Hematopoietic multipotent progenitor cell treated with erythropoietin and hydrocortisone succinate and interleukin-3 and kit ligand, for 4 days (in vitro differentiated cells): ENCODE data around the gene HGFAC.

Experiments used
- DNase-seq: peaks from one replicate; pipeline ENCODE4 v3.0.0-alpha.2; 2015

The HGFAC gene

GRCh38 chr4:3464349-3464905, 22.7 kb downstream of the HGFAC start:
- DNase-seq: no peak

GRCh38 chr4:3464911-3465697, 23.3 kb downstream of the HGFAC start:
- DNase-seq: no peak

- no peak for DNase-seq
These were observed 24.2 kb downstream of the HGFAC start for GRCh38 chr4:3465698-3466671.

DNA sequence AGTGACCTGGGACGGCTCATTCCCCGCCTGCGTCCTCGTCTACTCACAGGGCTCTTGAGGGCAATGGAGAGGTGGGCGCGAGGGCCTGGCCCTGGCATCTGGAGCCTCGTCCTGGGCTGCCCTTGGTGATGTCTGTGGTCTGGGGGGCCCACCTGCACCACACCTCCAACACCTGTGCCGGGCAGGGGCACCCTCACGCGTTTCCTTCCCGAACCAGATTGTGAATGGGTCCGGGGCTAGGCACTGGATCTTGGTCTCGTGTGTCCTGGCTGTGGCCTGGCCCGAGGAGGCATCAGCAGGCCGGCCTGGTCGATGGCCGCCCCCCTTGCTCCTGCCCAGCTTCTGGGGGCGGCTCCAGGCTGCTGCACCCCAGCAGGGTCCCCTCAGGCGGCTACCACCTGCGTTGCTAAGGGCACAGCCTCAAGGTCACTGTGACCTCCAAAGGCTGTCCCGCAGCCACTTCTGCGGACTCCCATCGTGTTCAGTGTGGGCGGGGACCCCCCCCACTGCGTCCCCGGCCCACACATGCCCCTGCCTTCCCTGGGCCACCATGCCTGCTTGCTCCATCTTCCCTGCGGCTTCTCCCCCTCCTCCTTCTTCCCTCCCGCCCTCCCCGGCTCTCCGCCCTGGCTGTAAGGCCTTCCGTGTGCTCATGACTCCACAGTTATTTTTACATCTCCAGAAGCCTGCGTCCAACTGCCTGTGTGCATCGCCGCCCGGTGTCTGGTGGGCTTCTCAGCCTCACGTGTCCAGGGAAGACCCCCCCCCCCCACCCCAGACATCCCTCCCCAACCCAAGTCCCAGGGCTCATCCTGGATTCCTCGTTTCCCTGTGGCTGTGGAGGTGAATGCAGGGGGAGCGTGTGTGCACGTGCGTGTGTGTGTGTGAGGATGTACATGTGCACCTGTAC, 25.2 kb downstream of the HGFAC start:
- DNase-seq: no peak

DNA sequence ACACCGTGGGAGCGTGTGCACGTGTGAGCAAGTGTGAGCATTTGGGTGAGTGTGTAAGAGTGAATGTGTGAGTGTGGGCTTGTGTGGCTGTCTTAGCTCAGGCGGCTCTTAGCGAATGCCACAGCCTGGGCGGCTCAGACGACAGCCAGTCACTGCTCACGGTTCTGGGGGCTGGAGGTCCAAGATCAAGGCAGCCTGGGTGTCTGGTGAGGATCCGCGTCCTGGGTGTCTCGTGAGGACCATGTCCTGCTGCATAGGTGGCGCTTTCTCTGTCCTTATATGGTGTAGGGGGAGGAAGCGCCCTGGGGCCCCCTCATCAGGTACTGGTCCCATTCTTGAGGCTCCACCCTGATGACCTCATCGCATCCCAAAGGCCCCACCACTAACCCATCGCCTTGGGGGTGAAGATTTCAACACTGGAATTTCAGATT, 25.8 kb downstream of the HGFAC start:
- DNase-seq: no peak

DNA sequence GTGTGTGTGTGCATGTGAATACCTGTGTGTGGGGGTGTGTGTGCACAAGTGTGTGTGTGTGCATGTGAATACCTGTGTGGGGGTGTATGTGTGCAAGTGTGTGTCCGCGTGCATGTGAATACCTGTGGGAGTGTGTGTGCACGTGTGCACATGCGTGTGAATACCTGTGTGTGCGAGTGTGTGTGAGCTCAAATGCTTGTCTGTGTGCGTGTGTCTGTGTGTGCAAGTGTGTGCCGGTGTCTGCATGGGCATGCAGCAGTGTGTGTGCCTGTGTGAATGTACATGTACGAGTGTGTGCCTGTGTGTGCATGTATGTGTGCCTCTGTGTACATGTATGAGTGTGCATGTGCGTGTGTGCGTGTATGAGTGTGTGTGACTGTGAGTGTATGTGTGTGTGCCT, 26.4 kb downstream of the HGFAC start:
- no peak for DNase-seq

DNA sequence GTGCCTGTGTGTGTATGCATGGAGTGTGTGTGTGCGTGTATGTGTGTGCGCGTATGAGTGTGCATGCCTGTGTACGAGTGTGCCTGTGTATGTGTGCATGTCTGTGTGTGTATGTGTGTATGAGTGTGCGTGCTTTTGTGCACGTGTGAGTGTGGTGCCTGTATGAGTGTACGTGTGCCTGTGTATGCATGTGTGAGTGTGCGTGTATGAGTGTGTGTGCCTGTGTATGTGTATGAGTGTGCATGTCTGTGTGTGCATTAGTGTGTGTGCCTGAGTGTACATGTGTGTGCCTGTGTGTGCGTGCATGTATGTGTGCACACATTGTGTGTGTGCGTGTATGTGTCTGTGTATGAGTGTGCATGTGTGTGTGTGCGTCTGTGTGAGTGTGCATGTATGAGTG, 27.0 kb downstream of the HGFAC start:
- DNase-seq: no peak

GRCh38 chr4:3469386-3470243, 27.8 kb downstream of the HGFAC start:
- no peak for DNase-seq

DNA sequence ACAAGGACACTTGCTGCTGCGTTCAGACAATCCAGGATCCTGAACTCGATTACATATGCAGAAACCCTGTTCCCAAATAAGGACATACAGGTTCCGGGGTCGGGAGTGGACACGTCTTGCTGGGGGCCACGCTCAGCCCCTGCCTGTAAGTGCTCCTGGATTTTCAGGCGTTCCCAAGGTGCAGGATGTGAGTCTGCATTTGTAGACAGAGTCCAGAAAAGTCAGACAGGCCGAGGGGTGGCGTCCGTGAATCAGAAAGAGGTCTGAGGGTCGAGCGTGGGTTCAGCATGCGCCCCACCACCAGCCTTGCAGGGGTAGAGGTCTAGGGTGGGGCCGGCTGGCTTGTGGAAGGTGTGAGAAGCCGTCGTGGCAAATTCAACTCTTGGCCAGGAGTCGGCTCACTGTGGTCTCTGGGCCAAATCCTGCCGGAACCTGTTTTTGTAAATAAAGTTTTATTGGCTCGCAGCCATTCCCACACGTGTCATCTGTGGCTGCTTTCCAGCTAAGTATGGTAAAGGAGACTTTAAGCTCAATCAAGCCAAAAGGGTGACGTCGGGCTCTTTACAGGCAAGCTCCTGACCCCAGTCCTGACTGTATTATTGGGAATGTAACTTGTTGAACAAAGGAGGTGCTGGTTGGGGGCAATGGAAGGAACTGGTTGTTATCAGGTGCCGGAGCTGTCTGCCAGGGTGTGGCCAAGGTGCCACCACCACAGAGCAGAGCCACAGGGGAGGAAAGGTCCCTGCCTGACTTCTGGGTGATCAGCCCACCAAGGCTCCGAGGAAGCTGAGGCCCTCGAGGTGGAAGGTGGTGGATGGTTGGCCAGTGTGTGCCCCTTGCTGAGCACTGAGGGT, 28.7 kb downstream of the HGFAC start:
- DNase-seq: no peak

DNA sequence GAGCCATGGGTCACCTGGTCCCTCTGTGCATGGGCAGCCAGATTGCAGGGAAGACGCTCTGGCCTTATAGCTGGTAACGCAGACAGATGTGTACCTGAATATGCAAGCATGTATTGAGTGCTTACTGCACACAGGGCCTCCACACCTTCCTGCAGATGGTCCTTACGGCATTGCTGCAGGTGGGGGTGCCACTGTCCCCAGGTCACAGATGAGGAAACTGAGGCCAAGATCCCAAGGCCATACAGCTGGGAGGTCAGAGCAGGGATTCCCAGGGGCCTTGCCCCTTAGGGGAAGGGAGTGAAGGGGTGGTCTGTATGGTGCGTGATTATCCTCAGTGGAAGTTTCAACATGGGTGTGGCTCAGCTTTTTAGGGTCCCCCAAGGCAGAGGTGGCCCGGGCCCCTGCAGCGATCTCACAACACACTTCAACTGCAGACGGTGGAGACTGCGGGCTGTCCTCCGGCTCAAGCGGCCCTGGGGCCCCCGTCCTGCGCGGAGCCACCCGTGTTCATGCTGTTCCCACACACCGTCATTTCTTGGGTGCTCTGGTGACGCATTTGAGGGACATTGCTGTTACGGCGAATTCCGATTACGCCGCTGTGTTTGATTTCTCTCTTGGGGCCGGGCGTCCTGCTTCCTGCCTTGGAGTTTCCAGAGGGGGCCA, 29.5 kb downstream of the HGFAC start:
- no peak for DNase-seq

- DNase-seq: no peak
These were observed 30.1 kb downstream of the HGFAC start for GRCh38 chr4:3471886-3472285.

DNA sequence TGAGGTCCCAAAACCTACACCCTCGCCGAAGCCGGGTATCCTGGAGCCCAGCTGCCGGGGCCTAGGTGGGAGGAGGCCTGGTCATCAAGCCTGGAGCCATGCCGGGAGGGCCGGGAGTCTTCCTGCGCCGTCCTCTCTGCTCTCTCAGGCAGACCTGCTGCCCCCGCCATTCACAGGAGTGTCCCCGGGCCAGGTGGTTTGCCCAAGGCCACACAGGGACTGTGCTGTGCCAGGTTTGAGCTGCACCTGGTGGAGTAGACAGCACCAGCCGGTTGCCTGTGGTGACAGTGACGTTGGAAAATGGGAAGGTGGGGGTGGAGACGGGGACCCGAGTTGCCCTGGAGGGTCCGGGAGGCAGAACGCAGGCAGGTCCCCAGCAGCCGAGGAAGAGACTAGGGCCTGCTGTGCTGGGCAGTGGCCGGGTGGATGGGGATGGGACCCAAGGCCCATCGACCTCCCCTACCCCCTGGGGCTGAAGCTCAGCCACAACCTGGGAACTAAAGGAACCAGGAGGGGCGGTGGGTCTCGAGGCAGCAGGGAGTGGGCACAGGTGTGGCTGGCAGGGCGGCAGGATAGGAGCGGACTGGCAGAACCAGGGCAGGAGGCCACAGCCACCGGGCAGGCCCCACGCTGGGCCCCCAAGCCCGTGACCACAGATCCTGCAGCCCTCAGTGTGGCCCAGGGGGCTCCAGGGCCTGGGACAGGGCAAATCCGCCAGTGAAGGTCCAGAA, 30.8 kb downstream of the HGFAC start:
- no peak for DNase-seq

GRCh38 chr4:3473181-3473950, 31.6 kb downstream of the HGFAC start:
- no peak for DNase-seq

DNA sequence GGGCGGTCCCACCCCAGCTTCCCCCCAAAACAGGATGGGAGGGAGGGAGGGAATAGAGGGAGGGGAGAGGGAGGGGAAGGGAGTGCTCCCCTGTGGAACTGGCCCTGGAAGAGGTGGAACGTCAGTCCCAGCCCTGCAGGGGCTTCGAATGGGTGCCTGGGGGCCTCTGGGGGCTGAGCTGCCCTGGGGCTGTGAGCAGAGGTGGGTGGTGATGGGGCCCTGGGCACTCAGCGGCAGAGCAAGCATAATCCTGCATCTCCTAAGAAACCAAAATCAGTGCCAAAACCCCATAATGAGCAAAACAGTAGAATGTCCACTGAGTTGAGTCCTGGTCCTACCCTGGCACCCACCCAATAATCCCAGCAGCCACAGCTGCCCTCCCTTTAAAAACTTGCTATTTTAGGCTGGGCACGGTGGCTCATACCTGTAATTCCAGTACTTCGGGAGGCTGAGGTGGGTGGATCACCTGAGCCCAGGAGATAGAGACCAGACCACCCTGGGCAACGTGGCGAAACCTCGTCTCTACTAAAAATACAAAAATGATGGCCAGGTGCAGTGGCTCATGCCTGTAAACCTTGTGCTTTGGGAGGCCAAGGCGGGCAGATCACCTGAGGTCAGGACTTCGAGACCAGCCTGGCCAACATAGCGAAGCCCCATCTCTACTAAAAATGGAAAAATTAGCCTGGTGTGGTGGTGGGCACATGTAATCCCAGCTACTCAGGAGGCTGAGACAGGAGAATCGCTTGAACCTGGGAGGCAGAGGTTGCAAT, 32.4 kb downstream of the HGFAC start:
- DNase-seq: no peak

- no peak for DNase-seq
These were observed 33.4 kb downstream of the HGFAC start for GRCh38 chr4:3475041-3475712.

DNA sequence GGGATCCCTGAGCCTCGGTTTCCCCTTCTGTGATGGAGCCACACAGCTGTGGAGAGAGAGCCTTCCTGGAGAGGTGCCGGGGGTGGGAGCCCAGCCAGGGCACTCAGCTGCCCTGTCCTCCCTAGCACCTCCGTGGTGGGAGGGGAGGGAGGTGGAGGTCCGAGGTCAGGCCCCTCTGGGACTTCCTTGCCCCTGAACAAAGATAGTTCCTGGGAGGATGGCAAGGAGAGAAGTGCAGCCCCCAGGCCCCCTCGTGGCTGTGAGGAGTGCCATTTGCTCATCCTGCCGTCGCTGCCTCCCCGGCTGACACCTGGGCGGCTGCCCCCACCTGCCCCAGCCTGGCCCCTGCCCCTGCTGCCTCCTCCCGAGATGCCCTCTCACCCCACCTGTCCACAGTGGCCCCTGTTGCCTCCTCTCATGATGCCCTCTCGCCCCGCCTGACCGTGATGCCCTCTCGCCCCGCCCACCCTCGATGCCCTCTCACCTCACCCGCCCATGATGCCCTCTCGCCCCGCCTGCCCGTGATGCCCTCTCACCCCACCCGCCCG, 34.0 kb downstream of the HGFAC start:
- DNase-seq: no peak

- DNase-seq: no peak
These were observed 34.6 kb downstream of the HGFAC start for GRCh38 chr4:3476341-3476747.
